ENCODE results near the gene ZNF511. TPM values are rescaled to one million over a fixed set of nuclear protein-coding genes. Genes with fewer than 3 reads are reported as not detected.

Gene ZNF511
- total and polyA plus RNA-seq, 9 of the 15 experiments (the other 6 are each of a cell fraction or from before 2014, with no cell fraction given): 0.61 to 69.3 (median 40.1) TPM

DNA sequence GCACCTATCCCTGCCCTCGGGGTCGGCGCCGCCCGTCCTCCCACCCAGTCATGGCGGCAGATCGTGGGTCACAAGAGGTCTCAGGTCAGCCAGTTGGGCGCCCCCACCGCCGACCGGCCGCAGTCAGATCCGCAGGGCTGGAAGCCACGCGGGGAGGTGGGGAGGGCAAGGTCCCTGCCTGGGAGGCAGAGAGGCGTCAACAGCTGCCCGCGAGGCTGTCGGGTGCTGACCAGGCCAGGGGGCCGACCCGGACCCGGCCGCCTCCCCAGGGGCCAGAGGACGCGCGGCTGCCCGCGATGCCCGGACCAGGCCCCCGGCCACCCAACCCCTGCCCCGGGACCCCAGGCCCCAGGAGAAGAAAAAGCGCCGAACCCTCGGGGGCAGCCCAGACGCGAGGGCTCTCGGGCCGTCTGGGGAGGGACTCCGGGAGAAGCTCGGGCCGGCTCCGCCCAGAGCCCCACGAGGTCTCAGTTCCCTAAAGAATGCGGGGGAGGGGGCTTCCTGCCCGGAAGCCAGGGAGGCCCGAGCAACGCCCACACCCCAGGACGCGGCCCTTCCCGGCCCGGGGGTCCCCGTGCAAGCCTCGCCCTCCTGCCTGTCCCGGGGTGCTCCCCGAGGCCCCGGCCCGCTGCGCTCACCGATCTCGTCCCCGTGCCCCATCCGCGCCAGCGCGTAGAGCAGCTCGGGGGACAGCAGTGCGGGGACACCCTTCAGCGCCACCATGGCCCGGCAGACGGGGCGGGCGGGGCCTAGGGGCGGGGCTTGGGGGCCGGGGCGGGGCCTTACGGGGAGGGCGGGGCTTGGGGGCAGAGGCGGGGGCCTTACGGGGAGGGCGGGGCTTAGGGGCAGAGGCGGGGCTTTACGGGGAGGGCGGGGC, 48.8 kb downstream of the ZNF511 start, which contains the start of gene FUOM (continued):
- TF ChIP-seq, protein P1, sequence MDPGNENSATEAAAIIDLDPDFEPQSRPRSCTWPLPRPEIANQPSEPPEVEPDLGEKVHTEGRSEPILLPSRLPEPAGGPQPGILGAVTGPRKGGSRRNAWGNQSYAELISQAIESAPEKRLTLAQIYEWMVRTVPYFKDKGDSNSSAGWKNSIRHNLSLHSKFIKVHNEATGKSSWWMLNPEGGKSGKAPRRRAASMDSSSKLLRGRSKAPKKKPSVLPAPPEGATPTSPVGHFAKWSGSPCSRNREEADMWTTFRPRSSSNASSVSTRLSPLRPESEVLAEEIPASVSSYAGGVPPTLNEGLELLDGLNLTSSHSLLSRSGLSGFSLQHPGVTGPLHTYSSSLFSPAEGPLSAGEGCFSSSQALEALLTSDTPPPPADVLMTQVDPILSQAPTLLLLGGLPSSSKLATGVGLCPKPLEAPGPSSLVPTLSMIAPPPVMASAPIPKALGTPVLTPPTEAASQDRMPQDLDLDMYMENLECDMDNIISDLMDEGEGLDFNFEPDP (CRISPR knock-in tag; IDR thresholded peaks at IDR 0.05): no peak
- TF ChIP-seq PHF21A (IDR thresholded peaks at IDR 0.05; ENCODE audit: borderline replicate concordance, low read depth) (no peak), ARHGAP35 (IDR thresholded peaks at IDR 0.05; ENCODE audit: partially characterized antibody) (no peak), GABPA (tag; conservative IDR thresholded peaks at IDR 0.05; ENCODE audit: low read depth) (peak; percentile 61), LARP7 (IDR thresholded peaks at IDR 0.05) (no peak), ZNF764 (CRISPR knock-in tag; IDR thresholded peaks at IDR 0.05; ENCODE audit: low read depth) (no peak), ZNF184 (CRISPR knock-in tag; IDR thresholded peaks at IDR 0.05) (no peak), PHF8 (IDR thresholded peaks at IDR 0.05; ENCODE audit: borderline replicate concordance, low read length) (peak; percentile 74; the same call in 1 of the 2 replicates), HDGF (IDR thresholded peaks at IDR 0.05) (no peak), ARID1B (IDR thresholded peaks at IDR 0.05) (no peak), PHTF2 (CRISPR knock-in tag; IDR thresholded peaks at IDR 0.05) (no peak), ZNF699 (CRISPR knock-in tag; IDR thresholded peaks at IDR 0.05; ENCODE audit: insufficient replicate concordance) (no peak), FOS (IDR thresholded peaks at IDR 0.05; ENCODE audit: extremely low read depth, insufficient read length) (no peak), TCF3 (CRISPR knock-in tag; IDR thresholded peaks at IDR 0.05) (no peak), ZNF717 (CRISPR knock-in tag; IDR thresholded peaks at IDR 0.05) (no peak), CC2D1A (IDR thresholded peaks at IDR 0.05) (no peak)
- TF ChIP-seq, protein P2, sequence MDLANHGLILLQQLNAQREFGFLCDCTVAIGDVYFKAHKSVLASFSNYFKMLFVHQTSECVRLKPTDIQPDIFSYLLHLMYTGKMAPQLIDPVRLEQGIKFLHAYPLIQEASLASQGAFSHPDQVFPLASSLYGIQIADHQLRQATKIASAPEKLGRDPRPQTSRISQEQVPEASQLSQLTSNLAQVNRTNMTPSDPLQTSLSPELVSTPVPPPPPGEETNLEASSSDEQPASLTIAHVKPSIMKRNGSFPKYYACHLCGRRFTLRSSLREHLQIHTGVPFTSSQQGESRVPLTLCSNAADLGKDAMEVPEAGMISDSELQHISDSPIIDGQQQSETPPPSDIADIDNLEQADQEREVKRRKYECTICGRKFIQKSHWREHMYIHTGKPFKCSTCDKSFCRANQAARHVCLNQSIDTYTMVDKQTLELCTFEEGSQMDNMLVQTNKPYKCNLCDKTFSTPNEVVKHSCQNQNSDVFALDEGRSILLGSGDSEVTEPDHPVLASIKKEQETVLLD (IDR thresholded peaks at IDR 0.05): no peak
- TF ChIP-seq, protein P3, sequence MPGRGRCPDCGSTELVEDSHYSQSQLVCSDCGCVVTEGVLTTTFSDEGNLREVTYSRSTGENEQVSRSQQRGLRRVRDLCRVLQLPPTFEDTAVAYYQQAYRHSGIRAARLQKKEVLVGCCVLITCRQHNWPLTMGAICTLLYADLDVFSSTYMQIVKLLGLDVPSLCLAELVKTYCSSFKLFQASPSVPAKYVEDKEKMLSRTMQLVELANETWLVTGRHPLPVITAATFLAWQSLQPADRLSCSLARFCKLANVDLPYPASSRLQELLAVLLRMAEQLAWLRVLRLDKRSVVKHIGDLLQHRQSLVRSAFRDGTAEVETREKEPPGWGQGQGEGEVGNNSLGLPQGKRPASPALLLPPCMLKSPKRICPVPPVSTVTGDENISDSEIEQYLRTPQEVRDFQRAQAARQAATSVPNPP (IDR thresholded peaks at IDR 0.05; ENCODE audit: borderline replicate concordance, insufficient read depth, insufficient read length): no peak
- TF ChIP-seq, protein P4, sequence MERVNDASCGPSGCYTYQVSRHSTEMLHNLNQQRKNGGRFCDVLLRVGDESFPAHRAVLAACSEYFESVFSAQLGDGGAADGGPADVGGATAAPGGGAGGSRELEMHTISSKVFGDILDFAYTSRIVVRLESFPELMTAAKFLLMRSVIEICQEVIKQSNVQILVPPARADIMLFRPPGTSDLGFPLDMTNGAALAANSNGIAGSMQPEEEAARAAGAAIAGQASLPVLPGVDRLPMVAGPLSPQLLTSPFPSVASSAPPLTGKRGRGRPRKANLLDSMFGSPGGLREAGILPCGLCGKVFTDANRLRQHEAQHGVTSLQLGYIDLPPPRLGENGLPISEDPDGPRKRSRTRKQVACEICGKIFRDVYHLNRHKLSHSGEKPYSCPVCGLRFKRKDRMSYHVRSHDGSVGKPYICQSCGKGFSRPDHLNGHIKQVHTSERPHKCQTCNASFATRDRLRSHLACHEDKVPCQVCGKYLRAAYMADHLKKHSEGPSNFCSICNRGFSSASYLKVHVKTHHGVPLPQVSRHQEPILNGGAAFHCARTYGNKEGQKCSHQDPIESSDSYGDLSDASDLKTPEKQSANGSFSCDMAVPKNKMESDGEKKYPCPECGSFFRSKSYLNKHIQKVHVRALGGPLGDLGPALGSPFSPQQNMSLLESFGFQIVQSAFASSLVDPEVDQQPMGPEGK (CRISPR knock-in tag; IDR thresholded peaks at IDR 0.05; ENCODE audit: borderline replicate concordance): no peak

Data from K562 (cell line).